SW480 (cell line): ENCODE measurements around the gene CES4A.

ENCODE experiments used
- DNase-seq: peaks from one replicate; pipeline ENCODE4 v3.0.0-alpha.2; 2016; ENCODE audit warnings: low spot score

Gene CES4A

GRCh38 chr16:67053767-67054334, 65.5 kb downstream of the CES4A start:
- no peak for DNase-seq

GRCh38 chr16:67054901-67055300, 66.5 kb downstream of the CES4A start:
- DNase-seq, result no peak

GRCh38 chr16:67055712-67056487, 67.5 kb downstream of the CES4A start:
- DNase-seq, result peak; percentile 60
